Measurements from ENCODE around the gene A3GALT2. TPM values are rescaled to one million over a fixed set of nuclear protein-coding genes. Genes with fewer than 3 reads are reported as not detected.
"Not testable (repeated sequence)": the region's sequence is repeated elsewhere in the genome, so short reads cannot be mapped to it uniquely, and the experiment has no call there.

The A3GALT2 gene
- total RNA-seq, 2 experiments from 2014 or later, result not detected

DNA sequence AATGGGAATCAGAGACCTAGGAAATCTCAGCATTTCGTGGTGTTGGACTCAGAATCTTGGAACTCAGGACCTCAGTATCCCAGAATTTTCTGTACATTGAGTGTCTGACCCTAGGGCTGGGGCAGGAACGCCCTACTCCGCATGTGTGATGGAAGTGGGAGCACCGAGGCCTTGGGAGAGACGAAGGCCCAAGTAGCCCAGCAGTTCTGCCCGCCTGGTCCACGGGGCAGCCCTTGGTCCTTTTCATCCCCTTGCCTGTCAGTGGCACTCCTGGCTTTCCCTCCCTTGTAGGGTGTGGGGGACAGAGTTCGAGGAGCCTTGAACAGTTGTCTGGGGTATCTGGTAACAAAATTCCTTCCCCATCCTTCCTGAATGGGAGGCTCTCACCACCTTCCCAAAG lies 10.2 kb downstream of the A3GALT2 start:
- H3K36me3 Mint-ChIP-seq (ENCODE audit: low read depth), result no peaks in the 10 kb centered on the region
- no peak for ATAC-seq
- no peak for DNase-seq
- H3K27me3 Mint-ChIP-seq, result peaks cover 11% of the 10 kb centered on the region
- TF ChIP-seq, protein P1, sequence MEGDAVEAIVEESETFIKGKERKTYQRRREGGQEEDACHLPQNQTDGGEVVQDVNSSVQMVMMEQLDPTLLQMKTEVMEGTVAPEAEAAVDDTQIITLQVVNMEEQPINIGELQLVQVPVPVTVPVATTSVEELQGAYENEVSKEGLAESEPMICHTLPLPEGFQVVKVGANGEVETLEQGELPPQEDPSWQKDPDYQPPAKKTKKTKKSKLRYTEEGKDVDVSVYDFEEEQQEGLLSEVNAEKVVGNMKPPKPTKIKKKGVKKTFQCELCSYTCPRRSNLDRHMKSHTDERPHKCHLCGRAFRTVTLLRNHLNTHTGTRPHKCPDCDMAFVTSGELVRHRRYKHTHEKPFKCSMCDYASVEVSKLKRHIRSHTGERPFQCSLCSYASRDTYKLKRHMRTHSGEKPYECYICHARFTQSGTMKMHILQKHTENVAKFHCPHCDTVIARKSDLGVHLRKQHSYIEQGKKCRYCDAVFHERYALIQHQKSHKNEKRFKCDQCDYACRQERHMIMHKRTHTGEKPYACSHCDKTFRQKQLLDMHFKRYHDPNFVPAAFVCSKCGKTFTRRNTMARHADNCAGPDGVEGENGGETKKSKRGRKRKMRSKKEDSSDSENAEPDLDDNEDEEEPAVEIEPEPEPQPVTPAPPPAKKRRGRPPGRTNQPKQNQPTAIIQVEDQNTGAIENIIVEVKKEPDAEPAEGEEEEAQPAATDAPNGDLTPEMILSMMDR (IDR thresholded peaks at IDR 0.05), result no peak
- peaks cover 3% of the 10 kb centered on the region for H3K4me1 Mint-ChIP-seq (ENCODE audit: low read depth)
- POLR2A ChIA-PET, result no interaction called here
- H3K27ac Mint-ChIP-seq, result no peak overlapping the region
- intact Hi-C loops (cut with micrococcal nuclease), result no loop called here
- no peak overlapping the region for H3K4me3 Mint-ChIP-seq
- CTCF ChIA-PET, result interaction anchor here (1.0 kb wide), 1 partner anchor 15 kb away, joined by 4 read pairs; no protein-coding TSS in a partner anchor
- no peaks in the 10 kb centered on the region for H3K9me3 Mint-ChIP-seq

DNA sequence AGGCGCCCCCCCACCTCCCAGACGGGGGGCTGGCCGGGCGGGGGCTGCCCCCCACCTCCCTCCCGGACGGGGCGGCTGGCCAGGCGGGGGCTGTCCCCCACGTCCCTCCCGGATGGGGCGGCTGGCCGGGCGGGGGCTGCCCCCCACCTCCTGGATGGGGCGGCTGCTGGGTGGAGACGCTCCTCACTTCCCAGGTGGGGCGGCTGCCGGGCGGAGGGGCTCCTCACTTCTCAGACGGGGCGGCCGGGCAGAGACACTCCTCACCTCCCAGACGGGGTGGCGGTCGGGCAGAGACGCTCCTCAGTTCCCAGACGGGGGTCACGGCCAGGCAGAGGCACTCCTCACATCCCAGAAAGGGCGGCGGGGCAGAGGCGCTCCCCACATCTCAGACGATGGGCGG lies 11.5 kb downstream of the A3GALT2 start:
- H3K27me3 Mint-ChIP-seq, result peaks cover 11% of the 10 kb centered on the region
- CTCF ChIA-PET; ATAC-seq; H3K9me3 Mint-ChIP-seq; POLR2A ChIA-PET; H3K36me3 Mint-ChIP-seq (ENCODE audit: low read depth); DNase-seq; H3K27ac Mint-ChIP-seq; H3K4me1 Mint-ChIP-seq (ENCODE audit: low read depth); H3K4me3 Mint-ChIP-seq; intact Hi-C loops (cut with micrococcal nuclease): not testable (repeated sequence)

DNA sequence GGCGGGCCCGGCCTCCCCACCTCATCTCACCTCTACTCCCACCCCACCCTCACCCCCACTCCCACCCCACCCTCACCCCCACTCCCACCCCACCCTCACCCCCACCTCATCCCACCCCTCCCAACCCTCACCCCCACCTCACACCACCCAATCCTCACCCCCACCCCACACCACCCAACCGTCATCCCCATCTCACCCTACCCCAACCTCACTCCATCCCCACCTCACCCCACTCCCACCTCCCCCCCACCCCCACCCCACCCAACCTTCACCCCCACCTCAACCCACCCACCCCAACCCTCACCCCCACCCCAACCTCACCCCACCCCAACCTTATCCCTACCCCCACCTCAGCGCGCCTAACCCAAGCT lies 13.4 kb downstream of the A3GALT2 start:
- ATAC-seq, result no peak
- Mint-ChIP-seq H3K9me3 (no peaks in the 10 kb centered on the region), H3K4me1 (ENCODE audit: low read depth) (peaks cover 5% of the 10 kb centered on the region), H3K27me3 (peaks cover 11% of the 10 kb centered on the region), H3K36me3 (ENCODE audit: low read depth) (peaks cover under 1% of the 10 kb centered on the region), H3K27ac (no peak overlapping the region), H3K4me3 (no peak overlapping the region)
- intact Hi-C loops (cut with micrococcal nuclease), result no loop called here
- ChIA-PET CTCF (interaction anchor here (1.4 to 1.7 kb wide), 2 partner anchors 9 to 12 kb away, joined by 3 to 5 read pairs; no protein-coding TSS in a partner anchor), POLR2A (no interaction called here)
- TF ChIP-seq, protein P1 (IDR thresholded peaks at IDR 0.05), result no peak
- DNase-seq, result no peak

DNA sequence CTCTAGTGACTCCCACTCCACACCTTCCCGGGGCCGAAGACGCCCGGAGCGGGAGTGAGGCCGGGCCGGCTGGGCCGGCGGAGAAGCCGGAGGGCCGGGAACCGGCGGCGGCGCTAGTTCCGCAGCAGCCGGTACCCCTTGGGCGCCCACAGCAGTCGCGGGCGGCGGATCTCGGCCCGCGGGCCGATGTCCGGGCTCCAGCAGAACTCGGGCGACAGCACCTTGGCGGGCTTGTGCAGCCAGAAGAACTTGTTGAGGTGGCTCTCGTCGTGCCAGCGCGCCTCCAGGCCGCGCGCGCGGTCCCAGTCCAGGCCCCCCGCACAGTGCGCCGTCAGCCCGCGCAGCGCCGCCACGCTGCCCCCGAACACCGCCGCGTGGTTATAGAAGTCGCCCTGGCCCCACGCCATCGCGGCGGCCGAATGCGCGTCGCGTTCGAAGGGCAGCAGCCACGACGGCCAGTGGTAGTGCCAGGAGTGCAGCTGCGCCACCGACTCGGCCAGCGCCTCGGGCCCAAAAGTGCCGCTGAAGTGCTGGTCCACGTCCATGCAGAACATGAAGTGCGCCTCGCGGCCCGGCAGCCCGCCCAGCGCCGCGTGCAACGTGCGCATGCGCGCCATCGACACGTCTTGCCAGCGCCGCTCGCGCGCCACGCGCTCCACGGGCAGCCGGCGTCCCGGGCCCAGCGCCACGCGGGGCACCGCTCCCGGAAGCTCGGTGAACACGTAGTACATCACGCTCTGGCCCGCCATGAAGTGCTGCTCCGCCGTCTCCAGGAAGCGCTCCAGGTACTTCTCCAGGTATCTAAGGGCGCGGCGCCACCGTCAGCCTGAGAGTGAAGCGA lies 14.0 kb downstream of the A3GALT2 start:
- H3K4me1 Mint-ChIP-seq (ENCODE audit: low read depth), result peaks cover 11% of the 10 kb centered on the region
- ATAC-seq, result no peak
- peaks cover 6% of the 10 kb centered on the region for H3K36me3 Mint-ChIP-seq (ENCODE audit: low read depth)
- POLR2A ChIA-PET, result no interaction called here
- TF ChIP-seq, protein P1 (IDR thresholded peaks at IDR 0.05), result no peak
- H3K27me3 Mint-ChIP-seq, result peaks cover 11% of the 10 kb centered on the region
- H3K27ac Mint-ChIP-seq, result no peak overlapping the region
- no peak overlapping the region for H3K4me3 Mint-ChIP-seq
- no peak for DNase-seq
- CTCF ChIA-PET, result interaction anchor here (1.7 to 3.3 kb wide), 2 partner anchors 11 to 12 kb away, joined by 5 to 17 read pairs; no protein-coding TSS in a partner anchor
- intact Hi-C loops (cut with micrococcal nuclease), result no loop called here
- H3K9me3 Mint-ChIP-seq, result no peaks in the 10 kb centered on the region

DNA sequence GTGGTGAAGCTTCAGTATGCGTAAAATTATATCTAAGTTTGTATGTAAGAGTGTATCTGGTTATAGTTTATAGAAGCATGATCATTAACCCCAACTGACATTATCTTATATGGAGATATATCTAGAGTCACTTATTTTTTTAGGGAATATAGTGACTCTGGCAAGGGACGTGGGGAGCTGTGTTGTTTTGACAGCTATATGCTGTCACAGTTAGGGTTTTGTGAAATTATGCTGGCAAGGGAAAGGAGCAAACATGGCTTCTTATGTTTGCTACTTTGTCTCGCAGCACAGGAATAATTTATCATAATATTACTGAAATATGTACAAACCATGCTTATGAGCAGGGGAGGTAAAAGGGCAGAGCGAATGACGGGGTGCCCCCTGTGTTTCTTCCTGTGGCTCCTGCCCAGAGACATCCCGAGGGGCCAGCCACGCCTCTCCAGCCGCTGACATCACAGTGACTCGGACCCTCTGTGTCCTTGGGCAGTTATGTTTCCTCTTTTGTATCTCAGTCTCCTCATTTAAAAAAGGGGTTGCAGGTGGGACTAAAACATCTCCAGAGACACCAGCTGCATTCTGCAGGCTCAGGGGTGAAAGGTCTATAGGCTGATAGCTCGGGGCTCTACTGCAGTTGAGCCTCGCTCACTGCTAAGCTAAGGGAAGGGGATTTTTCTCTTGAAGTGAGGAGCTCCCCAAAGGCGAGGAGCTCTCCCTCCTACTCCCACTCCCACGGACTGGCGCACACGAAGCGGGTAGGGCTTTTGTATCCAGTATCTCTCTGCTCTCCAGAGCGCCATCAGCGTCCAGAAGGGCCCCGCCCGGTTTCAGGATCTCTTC lies 14.9 kb downstream of the A3GALT2 start:
- TF ChIP-seq, protein P1 (IDR thresholded peaks at IDR 0.05), result no peak
- no peak overlapping the region for H3K4me3 Mint-ChIP-seq
- intact Hi-C loops (cut with micrococcal nuclease), result no loop called here
- peaks cover 11% of the 10 kb centered on the region for H3K27me3 Mint-ChIP-seq
- H3K4me1 Mint-ChIP-seq (ENCODE audit: low read depth), result peaks cover 12% of the 10 kb centered on the region
- H3K27ac Mint-ChIP-seq, result no peak overlapping the region
- peaks cover 9% of the 10 kb centered on the region for H3K36me3 Mint-ChIP-seq (ENCODE audit: low read depth)
- no peaks in the 10 kb centered on the region for H3K9me3 Mint-ChIP-seq
- ATAC-seq (no peak), DNase-seq (no peak)
- ChIA-PET POLR2A (interaction anchor here (0.6 kb wide), 1 partner anchor 348 kb away, joined by 3 read pairs; no protein-coding TSS in a partner anchor), CTCF (interaction anchor here (3.3 kb wide), 1 partner anchor 11 kb away, joined by 17 read pairs; no protein-coding TSS in a partner anchor)

All from activated CD8-positive, alpha-beta T cell treated with anti-CD3 and anti-CD28 coated beads for 36 hours (primary cell).